Ishikawa (cell line): ENCODE data around the gene ARL11.

Experiments
- CEBPB ChIP-seq: IDR thresholded peaks from 2 replicates; pipeline ENCODE4 v1.6.1; 2012
- CREB1 ChIP-seq: IDR thresholded peaks from 2 replicates; pipeline ENCODE4 v1.6.1; 2012; ENCODE audit warnings: low read depth
- EGR1 ChIP-seq: IDR thresholded peaks from 2 replicates; pipeline ENCODE4 v1.6.1; 2012
- EP300 ChIP-seq: IDR thresholded peaks from 2 replicates; pipeline ENCODE4 v1.6.1; 2012; ENCODE audit warnings: borderline replicate concordance
- FOXM1 ChIP-seq: IDR thresholded peaks from 2 replicates; pipeline ENCODE4 v1.6.1; 2012; ENCODE audit warnings: low read depth, borderline replicate concordance
- MAX ChIP-seq: IDR thresholded peaks from 2 replicates; pipeline ENCODE4 v1.6.1; 2012
- NFIC ChIP-seq: IDR thresholded peaks from 2 replicates; pipeline ENCODE4 v1.6.1; 2012
- RAD21 ChIP-seq: IDR thresholded peaks from 2 replicates; pipeline ENCODE4 v1.6.1; 2012; ENCODE audit warnings: low read depth
- REST ChIP-seq: IDR thresholded peaks from 2 replicates; pipeline ENCODE4 v1.6.1; 2012; ENCODE audit warnings: low read depth, mild to moderate bottlenecking
- TAF1 ChIP-seq: IDR thresholded peaks from 2 replicates; pipeline ENCODE4 v1.6.1; 2012; ENCODE audit warnings: low read depth, mild to moderate bottlenecking
- TCF12 ChIP-seq: IDR thresholded peaks from 2 replicates; pipeline ENCODE4 v1.6.1; 2012; ENCODE audit warnings: low read depth
- TEAD4 ChIP-seq: IDR thresholded peaks from 2 replicates; pipeline ENCODE4 v1.6.1; 2012
- USF1 ChIP-seq: IDR thresholded peaks from 2 replicates; pipeline ENCODE4 v1.6.1; 2012
- YY1 ChIP-seq: IDR thresholded peaks from 2 replicates; pipeline ENCODE4 v1.6.1; 2012; ENCODE audit warnings: low read depth
- ZBTB7A ChIP-seq: IDR thresholded peaks from 2 replicates; pipeline ENCODE4 v1.6.1; 2012; ENCODE audit warnings: low read depth

ARL11 gene

GRCh38 chr13:49615836-49616675 lies 12.3 kb upstream of the ARL11 start:
- no peak for TF ChIP-seq REST
- TF ChIP-seq TCF12 = no peak
- TF ChIP-seq EGR1 = no peak
- TF ChIP-seq YY1 = no peak
- no peak for TF ChIP-seq ZBTB7A
- no peak for TF ChIP-seq CREB1
- no peak for TF ChIP-seq TAF1
- TF ChIP-seq USF1 = no peak
- TF ChIP-seq FOXM1 = no peak
- no peak for TF ChIP-seq NFIC
- no peak for TF ChIP-seq EP300
- TF ChIP-seq TEAD4 = no peak
- TF ChIP-seq RAD21 = no peak

GRCh38 chr13:49616676-49617065 lies 11.6 kb upstream of the ARL11 start:
- no peak for TF ChIP-seq EP300
- TF ChIP-seq RAD21 = no peak

- TF ChIP-seq TEAD4 = no peak
- TF ChIP-seq RAD21 = no peak
- no peak for TF ChIP-seq TCF12
- no peak for TF ChIP-seq MAX
- no peak for TF ChIP-seq REST
- no peak for TF ChIP-seq USF1
- TF ChIP-seq EGR1 = no peak
- no peak for TF ChIP-seq YY1
- TF ChIP-seq FOXM1 = no peak
- TF ChIP-seq CEBPB = no peak
- no peak for TF ChIP-seq ZBTB7A
- no peak for TF ChIP-seq NFIC
- TF ChIP-seq CREB1 = no peak
- TF ChIP-seq EP300 = no peak
Measured at GRCh38 chr13:49620170-49620621, 8.1 kb upstream of the ARL11 start.

GRCh38 chr13:49622174-49622946 lies 5.9 kb upstream of the ARL11 start:
- TF ChIP-seq TEAD4 (no peak), USF1 (no peak), RAD21 (no peak), CEBPB (no peak), MAX (no peak), EGR1 (no peak), ZBTB7A (no peak), REST (no peak), TCF12 (no peak), YY1 (no peak), CREB1 (no peak), FOXM1 (no peak), EP300 (no peak), NFIC (no peak)
